GM19438 (cell line): ENCODE measurements around the gene EEF1A2.
"Not testable (repeated sequence)": the region's sequence is repeated elsewhere in the genome, so short reads cannot be mapped to it uniquely, and the experiment has no call there.

Source experiments
- ATAC-seq: cut with Tn5 transposase; IDR thresholded peaks from one replicate; pipeline ENCODE4 v1.9.1; 2021; ENCODE audit warnings: low read depth; ENCODE audit not compliant: unreplicated experiment

The EEF1A2 gene

GRCh38 chr20:63488315-63489251, 10.3 kb downstream of the EEF1A2 start:
- ATAC-seq, result no peak

GRCh38 chr20:63487781-63488241, 11.1 kb downstream of the EEF1A2 start:
- no peak for ATAC-seq

GRCh38 chr20:63487116-63487764, 11.6 kb downstream of the EEF1A2 start:
- no peak for ATAC-seq

GRCh38 chr20:63486300-63486855, 12.5 kb downstream of the EEF1A2 start:
- ATAC-seq, result no peak

GRCh38 chr20:63484651-63485403, 14.1 kb downstream of the EEF1A2 start:
- no peak for ATAC-seq

GRCh38 chr20:63484236-63484635, 14.6 kb downstream of the EEF1A2 start:
- no peak for ATAC-seq

- no peak for ATAC-seq
Observed at GRCh38 chr20:63483834-63484233, 15.0 kb downstream of the EEF1A2 start.

- no peak for ATAC-seq
Observed at GRCh38 chr20:63482021-63482587, 16.8 kb downstream of the EEF1A2 start.

- ATAC-seq, result no peak
Observed at GRCh38 chr20:63481503-63481902, 17.4 kb downstream of the EEF1A2 start.

- ATAC-seq, result not testable (repeated sequence)
Observed at GRCh38 chr20:63479695-63480419, 19.0 kb downstream of the EEF1A2 start.

GRCh38 chr20:63478346-63479302, 20.3 kb downstream of the EEF1A2 start:
- no peak for ATAC-seq

GRCh38 chr20:63477944-63478343, 20.9 kb downstream of the EEF1A2 start:
- no peak for ATAC-seq

- ATAC-seq, result no peak
Observed at GRCh38 chr20:63477061-63477616, 21.7 kb downstream of the EEF1A2 start.

GRCh38 chr20:63475209-63475608, 23.7 kb downstream of the EEF1A2 start:
- no peak for ATAC-seq

GRCh38 chr20:63473555-63474449, 25.1 kb downstream of the EEF1A2 start:
- ATAC-seq, result no peak

- no peak for ATAC-seq
Observed at GRCh38 chr20:63472862-63473390, 26.0 kb downstream of the EEF1A2 start.
